Measurements from ENCODE around the gene TIAM1.

- no peak for TF ChIP-seq CTCF (IDR thresholded peaks at IDR 0.05)
- TF ChIP-seq POLR2AphosphoS5 (IDR thresholded peaks at IDR 0.05; ENCODE audit: insufficient read depth in 1 of 2, low read depth in 1 of 2): no peak
These were observed 162.8 kb downstream of the TIAM1 start for GRCh38 chr21:31181082-31181750.

Data from vagina (tissue), 2 donors.